ENCODE results near the gene CNOT3.

GRCh38 chr19:54186351-54186750, 48.8 kb downstream of the CNOT3 start:
- TF ChIP-seq NFIC (IDR thresholded peaks at IDR 0.05; ENCODE audit: borderline replicate concordance) (no peak), POLR2AphosphoS5 (IDR thresholded peaks at IDR 0.05; ENCODE audit: low read depth, low read length) (no peak), TAF1 (IDR thresholded peaks at IDR 0.05; ENCODE audit: borderline replicate concordance, low read depth, low read length) (no peak), GABPA (IDR thresholded peaks at IDR 0.05; ENCODE audit: low read depth) (no peak), RFX5 (IDR thresholded peaks at IDR 0.05; ENCODE audit: low read length) (no peak), RAD21 (IDR thresholded peaks at IDR 0.05; ENCODE audit: low read length) (no peak)
- TF ChIP-seq, protein P1, sequence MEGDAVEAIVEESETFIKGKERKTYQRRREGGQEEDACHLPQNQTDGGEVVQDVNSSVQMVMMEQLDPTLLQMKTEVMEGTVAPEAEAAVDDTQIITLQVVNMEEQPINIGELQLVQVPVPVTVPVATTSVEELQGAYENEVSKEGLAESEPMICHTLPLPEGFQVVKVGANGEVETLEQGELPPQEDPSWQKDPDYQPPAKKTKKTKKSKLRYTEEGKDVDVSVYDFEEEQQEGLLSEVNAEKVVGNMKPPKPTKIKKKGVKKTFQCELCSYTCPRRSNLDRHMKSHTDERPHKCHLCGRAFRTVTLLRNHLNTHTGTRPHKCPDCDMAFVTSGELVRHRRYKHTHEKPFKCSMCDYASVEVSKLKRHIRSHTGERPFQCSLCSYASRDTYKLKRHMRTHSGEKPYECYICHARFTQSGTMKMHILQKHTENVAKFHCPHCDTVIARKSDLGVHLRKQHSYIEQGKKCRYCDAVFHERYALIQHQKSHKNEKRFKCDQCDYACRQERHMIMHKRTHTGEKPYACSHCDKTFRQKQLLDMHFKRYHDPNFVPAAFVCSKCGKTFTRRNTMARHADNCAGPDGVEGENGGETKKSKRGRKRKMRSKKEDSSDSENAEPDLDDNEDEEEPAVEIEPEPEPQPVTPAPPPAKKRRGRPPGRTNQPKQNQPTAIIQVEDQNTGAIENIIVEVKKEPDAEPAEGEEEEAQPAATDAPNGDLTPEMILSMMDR (IDR thresholded peaks at IDR 0.05) = no peak
- TF ChIP-seq, protein P2, sequence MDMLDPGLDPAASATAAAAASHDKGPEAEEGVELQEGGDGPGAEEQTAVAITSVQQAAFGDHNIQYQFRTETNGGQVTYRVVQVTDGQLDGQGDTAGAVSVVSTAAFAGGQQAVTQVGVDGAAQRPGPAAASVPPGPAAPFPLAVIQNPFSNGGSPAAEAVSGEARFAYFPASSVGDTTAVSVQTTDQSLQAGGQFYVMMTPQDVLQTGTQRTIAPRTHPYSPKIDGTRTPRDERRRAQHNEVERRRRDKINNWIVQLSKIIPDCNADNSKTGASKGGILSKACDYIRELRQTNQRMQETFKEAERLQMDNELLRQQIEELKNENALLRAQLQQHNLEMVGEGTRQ (IDR thresholded peaks at IDR 0.05; ENCODE audit: borderline replicate concordance, low read depth, low read length) = no peak
- TF ChIP-seq, protein P3, sequence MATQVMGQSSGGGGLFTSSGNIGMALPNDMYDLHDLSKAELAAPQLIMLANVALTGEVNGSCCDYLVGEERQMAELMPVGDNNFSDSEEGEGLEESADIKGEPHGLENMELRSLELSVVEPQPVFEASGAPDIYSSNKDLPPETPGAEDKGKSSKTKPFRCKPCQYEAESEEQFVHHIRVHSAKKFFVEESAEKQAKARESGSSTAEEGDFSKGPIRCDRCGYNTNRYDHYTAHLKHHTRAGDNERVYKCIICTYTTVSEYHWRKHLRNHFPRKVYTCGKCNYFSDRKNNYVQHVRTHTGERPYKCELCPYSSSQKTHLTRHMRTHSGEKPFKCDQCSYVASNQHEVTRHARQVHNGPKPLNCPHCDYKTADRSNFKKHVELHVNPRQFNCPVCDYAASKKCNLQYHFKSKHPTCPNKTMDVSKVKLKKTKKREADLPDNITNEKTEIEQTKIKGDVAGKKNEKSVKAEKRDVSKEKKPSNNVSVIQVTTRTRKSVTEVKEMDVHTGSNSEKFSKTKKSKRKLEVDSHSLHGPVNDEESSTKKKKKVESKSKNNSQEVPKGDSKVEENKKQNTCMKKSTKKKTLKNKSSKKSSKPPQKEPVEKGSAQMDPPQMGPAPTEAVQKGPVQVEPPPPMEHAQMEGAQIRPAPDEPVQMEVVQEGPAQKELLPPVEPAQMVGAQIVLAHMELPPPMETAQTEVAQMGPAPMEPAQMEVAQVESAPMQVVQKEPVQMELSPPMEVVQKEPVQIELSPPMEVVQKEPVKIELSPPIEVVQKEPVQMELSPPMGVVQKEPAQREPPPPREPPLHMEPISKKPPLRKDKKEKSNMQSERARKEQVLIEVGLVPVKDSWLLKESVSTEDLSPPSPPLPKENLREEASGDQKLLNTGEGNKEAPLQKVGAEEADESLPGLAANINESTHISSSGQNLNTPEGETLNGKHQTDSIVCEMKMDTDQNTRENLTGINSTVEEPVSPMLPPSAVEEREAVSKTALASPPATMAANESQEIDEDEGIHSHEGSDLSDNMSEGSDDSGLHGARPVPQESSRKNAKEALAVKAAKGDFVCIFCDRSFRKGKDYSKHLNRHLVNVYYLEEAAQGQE (IDR thresholded peaks at IDR 0.05; ENCODE audit: low read depth, low read length) = no peak
- TF ChIP-seq, protein P4, sequence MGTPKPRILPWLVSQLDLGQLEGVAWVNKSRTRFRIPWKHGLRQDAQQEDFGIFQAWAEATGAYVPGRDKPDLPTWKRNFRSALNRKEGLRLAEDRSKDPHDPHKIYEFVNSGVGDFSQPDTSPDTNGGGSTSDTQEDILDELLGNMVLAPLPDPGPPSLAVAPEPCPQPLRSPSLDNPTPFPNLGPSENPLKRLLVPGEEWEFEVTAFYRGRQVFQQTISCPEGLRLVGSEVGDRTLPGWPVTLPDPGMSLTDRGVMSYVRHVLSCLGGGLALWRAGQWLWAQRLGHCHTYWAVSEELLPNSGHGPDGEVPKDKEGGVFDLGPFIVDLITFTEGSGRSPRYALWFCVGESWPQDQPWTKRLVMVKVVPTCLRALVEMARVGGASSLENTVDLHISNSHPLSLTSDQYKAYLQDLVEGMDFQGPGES (IDR thresholded peaks at IDR 0.05; ENCODE audit: low read depth, low read length) = no peak
- TF ChIP-seq, protein P5, sequence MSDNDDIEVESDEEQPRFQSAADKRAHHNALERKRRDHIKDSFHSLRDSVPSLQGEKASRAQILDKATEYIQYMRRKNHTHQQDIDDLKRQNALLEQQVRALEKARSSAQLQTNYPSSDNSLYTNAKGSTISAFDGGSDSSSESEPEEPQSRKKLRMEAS (IDR thresholded peaks at IDR 0.05; ENCODE audit: low read depth) = no peak
